CD4-positive, alpha-beta T cell (primary cell): ENCODE results near the gene FOXP3. TPM values are rescaled to one million over a fixed set of nuclear protein-coding genes. Genes with fewer than 3 reads are reported as not detected.

Source experiments
- ATAC-seq: fragments of 200-7000 bp; cut with Tn5 transposase; one replicate; pipeline ENCODE4 v1.10.0; 2022; ENCODE audit warnings: mild to moderate bottlenecking; ENCODE audit not compliant: poor library complexity
- CTCF ChIA-PET: fragments of 350-600 bp; sonication (Branson Sonifier 250); formaldehyde crosslinking; loops from one replicate; lab custom pipeline; 2021; ENCODE audit warnings: antibody characterized with exemption, inconsistent platforms; lab: Charles Lee
- POLR2A ChIA-PET: fragments of 350-600 bp; sonication (Branson Sonifier 250); formaldehyde crosslinking; loops from one replicate; lab custom pipeline; 2021; ENCODE audit warnings: antibody characterized with exemption, inconsistent platforms; lab: Charles Lee
- DNase-seq, 14 experiments: peaks; one replicate each; pipeline ENCODE4 v3.0.0-alpha.2; 2013 to 2020; ENCODE audit warnings: mixed read lengths in 2 of 14
- H3K27ac ChIP-seq, 2 donors: one replicate each; pipeline versions ENCODE4 v1.5.1 to v1.7.0; 2013; ENCODE audit warnings: low read length in 2 of 2, low read depth in 1 of 2, mild to moderate bottlenecking in 1 of 2
- H3K27me3 ChIP-seq, 2 experiments: 1 replicate in 1 of 2; 2 replicates in 1 of 2; pipeline versions ENCODE4 v1.6.1 to v1.7.0; 2013; ENCODE audit warnings: low read length in 2 of 2, control low read depth in 1 of 2, mild to moderate bottlenecking in 1 of 2, moderate library complexity in 1 of 2; ENCODE audit not compliant: insufficient read depth in 2 of 2, control insufficient read depth in 1 of 2
- H3K36me3 ChIP-seq: one replicate; pipeline ENCODE4 v1.6.1; 2013; ENCODE audit warnings: low read length, control low read depth; ENCODE audit not compliant: insufficient read depth
- H3K4me1 ChIP-seq: one replicate; pipeline ENCODE4 v1.6.1; 2013; ENCODE audit warnings: low read length, control low read depth; ENCODE audit not compliant: insufficient read depth
- H3K4me3 ChIP-seq: one replicate; pipeline ENCODE4 v1.5.1; 2013; ENCODE audit warnings: mild to moderate bottlenecking, low read length, moderate library complexity
- H3K9me3 ChIP-seq, 2 experiments: 1 replicate in 1 of 2; 2 replicates in 1 of 2; pipeline versions ENCODE4 v1.6.1 to v1.7.0; 2013; ENCODE audit warnings: low read length in 2 of 2, mild to moderate bottlenecking in 2 of 2, control low read depth in 1 of 2, moderate library complexity in 1 of 2; ENCODE audit not compliant: control insufficient read depth in 1 of 2, insufficient read depth in 1 of 2
- H3K27ac Mint-ChIP-seq: one replicate; pipeline ENCODE4 v1.8.0; 2020; ENCODE audit warnings: mixed read lengths
- H3K27me3 Mint-ChIP-seq: one replicate; pipeline ENCODE4 v1.8.0; 2021; ENCODE audit warnings: mixed read lengths
- H3K36me3 Mint-ChIP-seq: one replicate; pipeline ENCODE4 v1.8.0; 2021; ENCODE audit warnings: low read depth, mixed read lengths
- H3K4me1 Mint-ChIP-seq: one replicate; pipeline ENCODE4 v1.8.0; 2021; ENCODE audit warnings: low read depth, mixed read lengths
- H3K4me3 Mint-ChIP-seq: one replicate; pipeline ENCODE4 v1.8.0; 2020; ENCODE audit warnings: mild to moderate bottlenecking, mixed read lengths
- H3K9me3 Mint-ChIP-seq: one replicate; pipeline ENCODE4 v1.8.0; 2020; ENCODE audit warnings: mixed read lengths
- CTCF ChIP-seq: fragments of 200-600 bp; IDR thresholded peaks from one replicate; pipeline ENCODE4 v1.8.0; 2022; ENCODE audit warnings: antibody characterized with exemption, mild to moderate bottlenecking
- intact Hi-C, 2 experiments: fragments of 100-400 bp; cut with DNase I in 1 of 2; cut with micrococcal nuclease in 1 of 2; formaldehyde crosslinking; loops; one replicate each; pipeline versions ENCODE4 v1.15.1 to v1.9.0; 2023 to 2025; cut with DNase I, micrococcal nuclease
- total RNA-seq, 174 experiments: library from RNA in 2 of 174; stranded (reverse) in 2 of 174; gene quantifications; one replicate each; pipeline ENCODE4 v1.2.3 and lab custom pipeline; 2021 to 2026

FOXP3 gene
- total RNA-seq, 2 experiments from 2014 or later: 3.7 TPM

DNA sequence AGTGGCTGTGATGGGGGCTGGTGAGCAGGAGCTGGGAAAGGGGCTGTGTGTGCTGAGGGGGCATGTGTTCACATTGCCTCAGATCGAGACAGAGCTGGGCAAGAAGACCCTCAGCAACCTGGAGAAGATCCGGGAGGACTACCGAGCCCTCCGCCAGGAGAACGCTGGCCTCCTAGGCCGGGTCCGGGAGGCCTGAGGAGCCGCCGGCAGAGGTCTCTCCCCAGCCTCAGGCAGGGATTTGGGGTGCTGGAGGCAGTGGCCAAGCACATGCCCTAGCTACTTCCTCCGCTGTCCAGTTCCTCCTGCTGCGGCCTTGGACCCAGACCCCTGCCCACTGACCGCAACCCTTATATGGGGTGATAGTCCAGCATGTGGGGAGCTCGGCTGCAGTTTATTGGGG is 14.4 kb downstream of the FOXP3 start:
- ChIA-PET POLR2A (no interaction called here), CTCF (no interaction called here)
- peaks cover 44% of the 10 kb centered on the region for H3K36me3 Mint-ChIP-seq
- no peak overlapping the region for H3K27ac ChIP-seq
- no peaks in the 10 kb centered on the region for H3K9me3 Mint-ChIP-seq
- H3K27me3 Mint-ChIP-seq: no peaks in the 10 kb centered on the region
- intact Hi-C loops: no loop called here
- no peak for TF ChIP-seq CTCF
- H3K27me3 ChIP-seq: no peaks in the 10 kb centered on the region
- peaks cover 18% of the 10 kb centered on the region for H3K36me3 ChIP-seq
- DNase-seq (no peak), ATAC-seq (no peak)
- H3K4me3 ChIP-seq: no peak overlapping the region
- no peaks in the 10 kb centered on the region for H3K4me1 ChIP-seq
- no peak overlapping the region for H3K27ac Mint-ChIP-seq
- H3K4me3 Mint-ChIP-seq: no peak overlapping the region
- no peaks in the 10 kb centered on the region for H3K9me3 ChIP-seq
- peaks cover 4% of the 10 kb centered on the region for H3K4me1 Mint-ChIP-seq

GRCh38 chrX:49249616-49250015 is 14.9 kb downstream of the FOXP3 start:
- no peak for ATAC-seq
- no peak for DNase-seq
- Mint-ChIP-seq H3K27me3 (no peaks in the 10 kb centered on the region), H3K36me3 (peaks cover 49% of the 10 kb centered on the region), H3K27ac (no peak overlapping the region), H3K4me3 (no peak overlapping the region), H3K4me1 (peaks cover 4% of the 10 kb centered on the region), H3K9me3 (no peaks in the 10 kb centered on the region)
- POLR2A ChIA-PET: interaction anchor here (1.2 kb wide), 1 partner anchor 9 kb away, joined by 4 read pairs; no protein-coding TSS in a partner anchor
- no peak overlapping the region for H3K4me3 ChIP-seq
- H3K9me3 ChIP-seq: no peaks in the 10 kb centered on the region
- intact Hi-C loops: no loop called here
- no peak overlapping the region for H3K27ac ChIP-seq
- H3K4me1 ChIP-seq: no peaks in the 10 kb centered on the region
- no peak for TF ChIP-seq CTCF
- peaks cover 18% of the 10 kb centered on the region for H3K36me3 ChIP-seq
- CTCF ChIA-PET: no interaction called here
- no peaks in the 10 kb centered on the region for H3K27me3 ChIP-seq

DNA sequence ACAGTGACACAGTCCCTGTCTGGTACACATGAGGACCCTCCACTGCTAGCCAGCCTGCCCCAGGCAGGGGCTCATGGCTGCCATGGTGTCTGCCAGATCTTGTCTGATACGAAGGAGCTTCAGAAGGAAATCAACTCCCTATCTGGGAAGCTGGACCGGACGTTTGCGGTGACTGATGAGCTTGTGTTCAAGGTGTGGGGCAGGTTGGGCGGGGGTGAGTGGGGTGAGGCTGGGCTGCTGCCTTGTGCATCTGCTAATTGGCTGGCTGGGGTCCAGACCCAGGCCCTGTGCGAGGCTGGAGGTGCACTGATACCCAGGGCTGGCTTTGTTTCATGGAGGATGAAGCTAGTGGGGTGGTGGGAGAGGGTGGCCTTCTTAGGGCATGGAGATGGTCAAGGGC is 15.4 kb downstream of the FOXP3 start:
- Histone ChIP-seq H3K4me3 (no peak overlapping the region), H3K36me3 (peaks cover 18% of the 10 kb centered on the region), H3K4me1 (no peaks in the 10 kb centered on the region), H3K27ac (no peak overlapping the region), H3K27me3 (no peaks in the 10 kb centered on the region), H3K9me3 (no peaks in the 10 kb centered on the region)
- no peak for DNase-seq
- H3K4me1 Mint-ChIP-seq: peaks cover 5% of the 10 kb centered on the region
- TF ChIP-seq CTCF: no peak
- H3K27me3 Mint-ChIP-seq: no peaks in the 10 kb centered on the region
- peaks cover 54% of the 10 kb centered on the region for H3K36me3 Mint-ChIP-seq
- ChIA-PET CTCF (no interaction called here), POLR2A (interaction anchor here (1.2 kb wide), 1 partner anchor 10 kb away, joined by 4 read pairs; no protein-coding TSS in a partner anchor)
- intact Hi-C loops: no loop called here
- H3K27ac Mint-ChIP-seq: no peak overlapping the region
- H3K9me3 Mint-ChIP-seq: no peaks in the 10 kb centered on the region
- no peak overlapping the region for H3K4me3 Mint-ChIP-seq
- no peak for ATAC-seq
